Caco-2 (cell line): ENCODE results near the gene UGP2. TPM values are rescaled to one million over a fixed set of nuclear protein-coding genes. Genes with fewer than 3 reads are reported as not detected.

ENCODE experiments used
- BruUV-seq: library from RNA; stranded (reverse); fragments of 400-500 nt; replicated peaks from 2 replicates; lab custom pipeline; 2021; lab: Mats Ljungman, UMichigan
- CTCF ChIA-PET: fragments of 300-600 bp; sonication (Branson Sonifier 250); formaldehyde crosslinking; loops from one replicate; lab custom pipeline; 2022; ENCODE audit warnings: antibody characterized with exemption; lab: Charles Lee
- POLR2A ChIA-PET: fragments of 300-600 bp; sonication (Branson Sonifier 250); formaldehyde crosslinking; loops from one replicate; lab custom pipeline; 2022; ENCODE audit warnings: antibody characterized with exemption; lab: Charles Lee
- DNase-seq, 2 experiments: peaks; one replicate each; pipeline versions ENCODE4 v3.0.0 to v3.0.0-alpha.2; 2020 to 2022
- H3K27me3 ChIP-seq: replicated peaks from 2 replicates; pipeline ENCODE4 v1.6.0; 2011; ENCODE audit warnings: low read length; ENCODE audit not compliant: control insufficient read depth, insufficient read depth
- H3K36me3 ChIP-seq: 2 replicates; pipeline ENCODE4 v1.5.1; 2011; ENCODE audit warnings: low read length; ENCODE audit not compliant: control insufficient read depth, insufficient read depth
- H3K4me1 ChIP-seq: fragments of 250-450 bp; sonication (Bioruptor Pico); 2 replicates; pipeline ENCODE4 v1.5.1; 2020; ENCODE audit warnings: mild to moderate bottlenecking
- H3K4me3 ChIP-seq: 2 replicates; pipeline ENCODE4 v1.5.1; 2011; ENCODE audit warnings: low read depth, mild to moderate bottlenecking, control low read depth, low read length
- H3K9me3 ChIP-seq: fragments of 250-450 bp; sonication (Bioruptor Pico); 2 replicates; pipeline ENCODE4 v1.5.1; 2020; ENCODE audit warnings: mild to moderate bottlenecking, moderate library complexity
- H3K27ac Mint-ChIP-seq: one replicate; pipeline ENCODE4 v1.8.0; 2022; ENCODE audit warnings: mixed read lengths; ENCODE audit not compliant: unreplicated experiment
- H3K27me3 Mint-ChIP-seq: one replicate; pipeline ENCODE4 v1.8.0; 2022; ENCODE audit warnings: mixed read lengths; ENCODE audit not compliant: insufficient read depth, unreplicated experiment
- H3K36me3 Mint-ChIP-seq: one replicate; pipeline ENCODE4 v1.8.0; 2022; ENCODE audit warnings: mild to moderate bottlenecking, mixed read lengths; ENCODE audit not compliant: insufficient read depth, unreplicated experiment
- H3K4me1 Mint-ChIP-seq: one replicate; pipeline ENCODE4 v1.8.0; 2022; ENCODE audit warnings: low read depth, mixed read lengths; ENCODE audit not compliant: unreplicated experiment
- H3K4me3 Mint-ChIP-seq: one replicate; pipeline ENCODE4 v1.8.0; 2022; ENCODE audit warnings: mild to moderate bottlenecking, moderate library complexity, mixed read lengths; ENCODE audit not compliant: unreplicated experiment
- H3K9me3 Mint-ChIP-seq: one replicate; pipeline ENCODE4 v1.8.0; 2022; ENCODE audit warnings: mixed read lengths; ENCODE audit not compliant: unreplicated experiment
- intact Hi-C: fragments of 100-400 bp; cut with micrococcal nuclease; formaldehyde crosslinking; loops from one replicate; pipeline ENCODE4 v1.10.0; 2022; ENCODE audit not compliant: unreplicated experiment
- total RNA-seq: library from RNA; stranded (reverse); gene quantifications from 2 replicates; pipeline ENCODE4 v1.2.3, GENCODE V29; 2022
- TF ChIP-seq, protein P1 (sequence below), 2 experiments: fragments of 200-600 bp in 1 of 2; IDR thresholded peaks; 1 replicate in 1 of 2; 2 replicates in 1 of 2; pipeline versions ENCODE4 v1.5.1 to v1.8.0; 2011 to 2022; ENCODE audit warnings: antibody characterized with exemption in 1 of 2, control low read depth in 1 of 2, inconsistent platforms in 1 of 2, low read depth in 1 of 2, low read length in 1 of 2, mild to moderate bottlenecking in 1 of 2, moderate library complexity in 1 of 2; ENCODE audit not compliant: insufficient read depth in 1 of 2, severe bottlenecking in 1 of 2, unreplicated experiment in 1 of 2

The UGP2 gene
- total RNA-seq, 1 experiment from 2014 or later = 307 TPM

DNA sequence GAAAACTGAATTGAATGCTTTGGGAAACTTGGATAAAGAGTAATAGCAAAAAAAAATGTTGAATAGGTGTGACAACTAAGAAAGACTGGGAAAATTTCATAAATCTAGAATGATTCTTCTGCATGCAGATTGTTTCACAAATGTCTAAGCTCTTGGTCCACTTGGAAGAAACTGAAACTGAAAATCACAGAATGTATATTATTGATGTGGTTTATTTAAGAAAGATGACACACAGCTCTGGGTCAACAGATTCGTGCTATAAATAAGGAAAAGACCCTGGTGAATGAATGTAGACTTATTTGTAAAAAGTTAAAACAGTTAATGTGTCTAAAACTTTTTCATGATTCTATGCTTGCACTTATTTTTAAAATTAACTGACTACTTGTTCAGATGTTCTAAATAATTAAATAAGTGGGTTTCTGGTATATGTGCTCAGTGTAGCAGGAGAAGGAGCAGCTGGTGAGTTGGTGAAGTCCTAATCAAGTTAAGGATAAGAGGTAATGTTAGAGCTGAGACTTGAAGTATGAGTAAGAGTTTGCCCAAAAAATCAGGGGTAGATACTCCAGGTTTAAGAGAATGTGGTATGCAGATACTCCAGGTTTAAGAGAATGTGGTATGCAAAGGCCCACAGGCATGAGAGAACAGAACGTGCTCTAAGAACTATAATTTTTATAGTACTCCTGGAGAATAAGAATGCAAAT, 24.5 kb downstream of the UGP2 start:
- no peak for DNase-seq
- H3K4me1 Mint-ChIP-seq = peaks cover 57% of the 10 kb centered on the region
- Histone ChIP-seq H3K9me3 (no peaks in the 10 kb centered on the region), H3K27me3 (no peaks in the 10 kb centered on the region), H3K4me1 (peaks cover 47% of the 10 kb centered on the region), H3K4me3 (no peak overlapping the region), H3K36me3 (no peaks in the 10 kb centered on the region)
- intact Hi-C loops = no loop called here
- POLR2A ChIA-PET = interaction anchor here (2.5 kb wide), 1 partner anchor 24 kb away, joined by 14 read pairs; the partner anchor contains the start of gene UGP2
- H3K4me3 Mint-ChIP-seq = no peak overlapping the region
- no TSS peak for BruUV-seq
- CTCF ChIA-PET = interaction anchor here (1.0 kb wide), 1 partner anchor 22 kb away, joined by 3 read pairs; no protein-coding TSS in a partner anchor
- TF ChIP-seq, protein P1, sequence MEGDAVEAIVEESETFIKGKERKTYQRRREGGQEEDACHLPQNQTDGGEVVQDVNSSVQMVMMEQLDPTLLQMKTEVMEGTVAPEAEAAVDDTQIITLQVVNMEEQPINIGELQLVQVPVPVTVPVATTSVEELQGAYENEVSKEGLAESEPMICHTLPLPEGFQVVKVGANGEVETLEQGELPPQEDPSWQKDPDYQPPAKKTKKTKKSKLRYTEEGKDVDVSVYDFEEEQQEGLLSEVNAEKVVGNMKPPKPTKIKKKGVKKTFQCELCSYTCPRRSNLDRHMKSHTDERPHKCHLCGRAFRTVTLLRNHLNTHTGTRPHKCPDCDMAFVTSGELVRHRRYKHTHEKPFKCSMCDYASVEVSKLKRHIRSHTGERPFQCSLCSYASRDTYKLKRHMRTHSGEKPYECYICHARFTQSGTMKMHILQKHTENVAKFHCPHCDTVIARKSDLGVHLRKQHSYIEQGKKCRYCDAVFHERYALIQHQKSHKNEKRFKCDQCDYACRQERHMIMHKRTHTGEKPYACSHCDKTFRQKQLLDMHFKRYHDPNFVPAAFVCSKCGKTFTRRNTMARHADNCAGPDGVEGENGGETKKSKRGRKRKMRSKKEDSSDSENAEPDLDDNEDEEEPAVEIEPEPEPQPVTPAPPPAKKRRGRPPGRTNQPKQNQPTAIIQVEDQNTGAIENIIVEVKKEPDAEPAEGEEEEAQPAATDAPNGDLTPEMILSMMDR (IDR thresholded peaks at IDR 0.05; ENCODE audit: insufficient read depth in 1 of 2, low read depth in 1 of 2, low read length in 1 of 2, severe bottlenecking in 1 of 2, unreplicated experiment in 1 of 2) = no peak
- H3K27ac Mint-ChIP-seq = no peak overlapping the region
- H3K27me3 Mint-ChIP-seq = no peaks in the 10 kb centered on the region
- H3K9me3 Mint-ChIP-seq = no peaks in the 10 kb centered on the region
- H3K36me3 Mint-ChIP-seq = peaks cover 58% of the 10 kb centered on the region

DNA sequence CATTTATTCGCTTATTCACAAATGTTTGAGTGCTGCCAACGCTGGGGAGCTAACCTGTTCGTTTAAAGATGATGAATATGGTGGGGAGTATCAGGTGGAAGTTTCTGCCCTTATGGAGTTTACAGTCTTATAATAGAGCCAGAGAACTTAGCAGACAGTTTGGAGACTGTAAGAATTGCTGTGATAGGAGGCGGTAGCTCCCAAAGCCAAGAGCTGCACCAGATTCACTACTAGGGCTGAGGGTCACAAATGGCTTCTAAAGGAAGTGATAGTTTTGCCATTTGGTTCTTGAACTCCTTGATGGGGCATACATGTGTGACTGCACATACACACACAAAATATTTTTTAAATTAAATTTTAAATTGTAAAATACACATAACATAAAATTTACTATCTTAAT, 29.0 kb downstream of the UGP2 start:
- peaks cover 21% of the 10 kb centered on the region for H3K4me1 ChIP-seq
- H3K36me3 Mint-ChIP-seq = peaks cover 68% of the 10 kb centered on the region
- H3K27ac Mint-ChIP-seq = no peak overlapping the region
- no peak overlapping the region for H3K4me3 ChIP-seq
- no TSS peak for BruUV-seq
- CTCF ChIA-PET = no interaction called here
- H3K4me1 Mint-ChIP-seq = peaks cover 32% of the 10 kb centered on the region
- no peaks in the 10 kb centered on the region for H3K9me3 ChIP-seq
- intact Hi-C loops = no loop called here
- peaks cover 4% of the 10 kb centered on the region for H3K36me3 ChIP-seq
- no peak overlapping the region for H3K4me3 Mint-ChIP-seq
- TF ChIP-seq, protein P1 (IDR thresholded peaks at IDR 0.05; ENCODE audit: insufficient read depth in 1 of 2, low read depth in 1 of 2, low read length in 1 of 2, severe bottlenecking in 1 of 2, unreplicated experiment in 1 of 2) = no peak
- H3K9me3 Mint-ChIP-seq = peaks cover 19% of the 10 kb centered on the region
- H3K27me3 ChIP-seq = no peaks in the 10 kb centered on the region
- DNase-seq = no peak
- H3K27me3 Mint-ChIP-seq = no peaks in the 10 kb centered on the region
- POLR2A ChIA-PET = no interaction called here

DNA sequence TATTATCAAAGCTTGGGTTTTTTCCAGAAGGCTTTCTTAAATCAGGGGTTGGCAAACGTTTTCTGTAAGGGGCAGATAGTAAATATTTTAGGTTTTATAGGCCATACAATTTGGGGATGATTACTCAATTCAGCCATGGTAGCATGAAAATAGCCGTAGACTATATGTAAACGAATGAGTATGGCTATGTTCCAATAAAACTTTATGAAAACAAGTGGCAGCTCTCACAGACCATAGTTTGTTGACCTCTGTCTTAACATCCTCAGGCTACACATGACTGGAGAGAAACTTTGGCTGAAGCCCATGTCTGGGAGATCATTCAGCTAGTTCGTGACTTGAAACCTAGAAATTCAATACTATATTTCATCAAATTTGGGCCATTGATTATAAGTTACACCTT, 30.2 kb downstream of the UGP2 start:
- TF ChIP-seq, protein P1 (IDR thresholded peaks at IDR 0.05; ENCODE audit: insufficient read depth in 1 of 2, low read depth in 1 of 2, low read length in 1 of 2, severe bottlenecking in 1 of 2, unreplicated experiment in 1 of 2) = no peak
- Mint-ChIP-seq H3K4me1 (peaks cover 23% of the 10 kb centered on the region), H3K27me3 (no peaks in the 10 kb centered on the region), H3K36me3 (peaks cover 69% of the 10 kb centered on the region), H3K4me3 (no peak overlapping the region), H3K9me3 (peaks cover 19% of the 10 kb centered on the region), H3K27ac (no peak overlapping the region)
- peaks cover 4% of the 10 kb centered on the region for H3K36me3 ChIP-seq
- DNase-seq = no peak
- H3K4me1 ChIP-seq = peaks cover 21% of the 10 kb centered on the region
- no peaks in the 10 kb centered on the region for H3K9me3 ChIP-seq
- CTCF ChIA-PET = no interaction called here
- H3K27me3 ChIP-seq = no peaks in the 10 kb centered on the region
- no TSS peak for BruUV-seq
- POLR2A ChIA-PET = no interaction called here
- intact Hi-C loops = no loop called here
- no peak overlapping the region for H3K4me3 ChIP-seq
